NCI-H187 treated with DMSO at 0.1 percent for 48 hours (cell line): Measurements from ENCODE around the gene FITM1.

ENCODE experiments used
- DNase-seq: peaks from one replicate; lab custom pipeline; 2025; lab: John Stamatoyannopoulos, UW

Gene FITM1

DNA sequence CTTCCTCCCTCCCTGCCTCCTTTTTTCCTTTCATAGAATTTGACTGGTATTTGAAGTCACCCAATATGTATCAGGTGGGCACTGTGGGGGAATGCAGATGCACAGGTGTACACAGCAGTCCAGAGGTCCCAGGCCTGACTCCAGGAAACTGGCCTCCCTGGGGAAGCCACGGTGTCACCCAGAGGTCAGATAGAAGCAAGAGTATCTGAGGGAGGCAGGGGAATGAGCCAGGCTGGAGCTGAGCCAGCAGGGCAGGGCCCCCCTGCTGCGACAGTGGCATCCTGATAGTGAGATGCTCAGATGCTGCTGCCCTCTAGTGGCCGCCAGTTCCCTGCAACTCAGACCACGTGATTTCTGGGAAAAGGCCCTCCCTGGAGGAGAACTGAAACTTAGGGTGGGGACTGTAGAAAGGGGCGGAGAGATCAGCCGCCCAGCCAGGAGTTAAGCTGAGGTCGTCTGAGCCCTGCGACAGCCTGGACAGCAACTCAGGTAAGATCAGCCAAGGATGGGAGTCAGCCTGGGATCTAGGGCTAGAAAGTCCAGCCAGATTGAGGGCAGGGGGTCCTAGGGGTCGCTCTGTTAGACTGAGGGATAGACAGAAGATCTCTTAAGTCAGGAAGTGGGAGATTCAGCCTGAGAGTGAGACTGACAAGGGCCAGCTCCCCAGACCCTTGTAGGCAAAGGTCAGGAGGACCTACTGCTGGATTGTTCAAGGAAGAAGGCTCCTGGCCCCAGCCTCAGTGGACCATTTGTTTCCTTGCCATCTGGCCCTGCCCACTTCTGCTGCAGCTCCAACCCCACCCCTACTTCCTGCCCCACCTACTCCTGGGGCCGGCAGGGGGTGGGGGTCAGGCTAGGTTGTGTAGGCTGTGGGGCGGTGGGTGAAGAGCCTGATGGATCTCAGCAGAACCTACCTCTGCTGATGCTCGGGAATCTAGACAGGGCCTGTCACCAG lies 30.7 kb downstream of the FITM1 start, which contains the start of gene IRF9:
IRF9 (plus strand) TSS at position 416 of the 955 bp plus-strand sequence. CDS start 880 bp downstream, outside the sequence.
- peak; percentile 74 for DNase-seq

DNA sequence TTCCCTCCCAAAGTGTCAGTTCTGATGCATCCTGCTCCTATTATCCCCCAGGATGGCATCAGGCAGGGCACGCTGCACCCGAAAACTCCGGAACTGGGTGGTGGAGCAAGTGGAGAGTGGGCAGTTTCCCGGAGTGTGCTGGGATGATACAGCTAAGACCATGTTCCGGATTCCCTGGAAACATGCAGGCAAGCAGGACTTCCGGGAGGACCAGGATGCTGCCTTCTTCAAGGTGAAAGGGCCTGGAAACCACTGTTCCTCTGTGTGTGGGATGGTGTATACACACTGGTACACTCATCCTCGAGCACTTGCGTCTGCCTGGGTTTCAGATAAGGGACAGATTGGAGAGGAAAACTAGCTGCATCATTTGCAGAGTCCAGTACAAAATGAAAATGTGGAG lies 31.6 kb downstream of the FITM1 start:
- no peak for DNase-seq

- no peak for DNase-seq
These were observed 34.1 kb downstream of the FITM1 start for GRCh38 chr14:24164518-24164991.

GRCh38 chr14:24165785-24166184 lies 35.3 kb downstream of the FITM1 start:
- no peak for DNase-seq

- no peak for DNase-seq
These were observed 37.1 kb downstream of the FITM1 start for GRCh38 chr14:24167469-24168114.

GRCh38 chr14:24171422-24172260 lies 41.2 kb downstream of the FITM1 start, which contains the start of gene REC8:
REC8 (plus strand) TSS chr14:24172080; CDS start chr14:24172553, 473 bp downstream.
- DNase-seq = peak; percentile 97

GRCh38 chr14:24172261-24172860 lies 41.9 kb downstream of the FITM1 start:
- DNase-seq = no peak

- DNase-seq = no peak
These were observed 42.4 kb downstream of the FITM1 start for GRCh38 chr14:24172871-24173281.

GRCh38 chr14:24176599-24176998 lies 46.1 kb downstream of the FITM1 start:
- DNase-seq = no peak

DNA sequence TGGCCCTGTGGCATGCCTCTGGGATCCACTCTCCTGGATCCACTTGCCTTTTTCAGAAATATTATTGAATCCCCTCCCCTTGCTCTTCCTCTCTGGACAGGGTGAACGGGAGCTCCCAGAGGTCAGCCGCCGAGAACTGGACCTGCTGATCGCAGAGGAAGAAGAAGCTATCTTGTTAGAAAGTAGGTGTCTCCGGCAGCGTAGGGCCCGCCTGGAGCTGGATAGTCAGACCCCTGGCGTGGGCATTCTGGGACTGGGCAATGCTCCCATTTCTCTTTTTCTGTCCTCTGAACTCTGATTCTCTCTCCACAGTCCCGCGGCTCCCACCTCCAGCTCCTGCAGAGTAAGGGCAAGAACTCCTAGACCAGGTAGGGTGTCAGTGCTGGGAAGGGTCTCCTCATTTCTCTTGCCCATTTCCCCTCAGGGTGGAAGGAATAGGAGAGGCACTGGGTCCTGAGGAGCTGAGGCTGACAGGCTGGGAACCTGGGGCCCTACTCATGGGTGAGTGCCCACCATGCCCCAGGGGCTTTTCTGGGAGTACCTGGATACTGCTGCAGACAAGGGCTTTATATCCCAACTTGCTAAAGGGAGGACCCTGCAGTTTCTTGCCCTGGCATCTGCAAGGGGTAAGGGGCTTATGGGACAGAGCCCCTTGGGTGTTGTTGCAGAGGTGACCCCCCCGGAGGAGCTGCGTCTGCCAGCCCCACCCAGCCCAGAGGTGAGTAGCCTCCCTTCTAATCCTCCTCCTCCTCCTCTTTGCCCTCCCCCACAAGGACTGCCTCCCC lies 46.8 kb downstream of the FITM1 start:
- DNase-seq = no peak

GRCh38 chr14:24177891-24178290 lies 47.4 kb downstream of the FITM1 start:
- no peak for DNase-seq

- DNase-seq = no peak
These were observed 48.1 kb downstream of the FITM1 start for GRCh38 chr14:24178399-24179178.

DNA sequence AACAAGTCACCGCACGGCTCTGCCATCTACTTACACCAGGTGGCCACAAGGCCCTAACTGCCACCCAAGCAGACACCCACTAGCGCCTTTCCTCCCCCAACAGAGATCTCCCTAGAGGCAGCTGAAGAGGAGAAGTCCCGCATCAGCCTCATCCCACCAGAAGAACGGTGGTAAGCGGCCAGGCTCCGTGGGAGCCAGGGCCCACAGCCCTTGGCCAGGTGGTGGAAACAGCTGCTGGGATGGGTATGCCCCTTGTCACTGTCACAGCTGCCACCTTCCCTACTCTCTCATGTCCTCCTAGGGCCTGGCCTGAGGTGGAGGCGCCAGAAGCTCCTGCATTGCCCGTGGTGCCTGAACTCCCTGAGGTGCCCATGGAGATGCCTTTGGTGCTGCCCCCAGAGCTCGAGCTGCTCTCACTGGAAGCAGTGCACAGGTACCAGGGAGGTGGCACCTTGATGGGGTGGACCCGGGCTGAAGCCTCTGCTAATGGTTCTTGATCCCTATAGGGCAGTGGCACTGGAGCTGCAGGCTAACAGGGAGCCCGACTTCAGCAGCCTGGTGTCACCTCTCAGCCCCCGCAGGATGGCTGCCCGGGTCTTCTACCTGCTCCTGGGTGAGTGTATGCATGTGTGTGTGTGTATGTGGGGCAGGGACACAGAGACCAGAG lies 49.0 kb downstream of the FITM1 start:
- no peak for DNase-seq

DNA sequence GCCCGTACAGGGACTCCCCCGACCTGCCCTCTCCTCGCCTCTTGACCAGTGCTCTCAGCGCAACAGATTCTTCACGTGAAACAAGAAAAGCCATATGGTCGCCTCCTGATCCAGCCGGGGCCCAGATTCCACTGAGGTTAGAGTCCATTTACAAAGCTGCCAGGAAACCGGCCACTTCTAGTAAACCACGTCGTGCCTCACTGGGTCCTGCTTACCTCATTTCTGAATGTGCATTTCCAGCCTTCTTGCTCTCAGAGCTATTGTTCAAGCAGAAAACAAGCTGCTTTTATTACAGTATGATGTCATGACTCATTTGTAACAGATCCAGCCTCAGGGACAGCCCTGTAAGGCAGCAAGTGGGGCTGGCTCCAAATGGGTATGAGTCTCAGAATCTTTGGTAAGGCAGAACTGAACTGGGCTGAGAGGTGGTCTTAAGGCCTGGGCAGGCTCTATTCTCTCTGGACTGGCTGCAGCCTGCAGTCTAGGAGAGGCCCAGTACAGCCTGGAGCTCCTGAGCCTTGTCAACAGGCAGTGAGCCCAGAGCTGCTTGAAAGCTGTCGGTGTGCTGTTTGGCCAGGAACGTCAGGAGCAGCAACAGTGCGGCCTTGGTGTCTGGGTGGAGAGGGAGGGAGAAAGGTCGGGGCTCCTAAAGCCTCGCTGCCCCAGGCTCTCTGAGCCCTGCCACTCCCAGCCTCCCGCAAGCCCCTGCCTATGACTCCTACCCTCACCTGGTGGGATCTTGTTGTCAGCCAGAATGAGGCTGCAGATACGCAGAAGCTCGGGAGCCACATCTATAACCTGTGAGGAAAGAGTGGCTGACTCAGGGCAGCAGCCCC lies 49.7 kb downstream of the FITM1 start:
- no peak for DNase-seq

GRCh38 chr14:24181371-24182077 lies 51.1 kb downstream of the FITM1 start:
- DNase-seq = no peak
